Liver (tissue), 2 donors: ENCODE results near the gene CDCA8.

ENCODE experiments used
- GABPA ChIP-seq, 2 donors: IDR thresholded peaks in 1 of 2; conservative IDR thresholded peaks in 1 of 2; 2 replicates each; pipeline ENCODE4 v1.6.1; 2016; ENCODE audit warnings: antibody characterized with exemption in 2 of 2, mild to moderate bottlenecking in 1 of 2, moderate library complexity in 1 of 2
- TF ChIP-seq, protein P1 (sequence below): IDR thresholded peaks from 2 replicates; pipeline ENCODE4 v1.6.1; 2016; ENCODE audit warnings: antibody characterized with exemption
- TF ChIP-seq, protein P2 (sequence below): IDR thresholded peaks from 2 replicates; pipeline ENCODE4 v1.6.1; 2016; ENCODE audit warnings: antibody characterized with exemption, mild to moderate bottlenecking
- TF ChIP-seq, protein P3 (sequence below): IDR thresholded peaks from 2 replicates; pipeline ENCODE4 v1.6.1; 2016; ENCODE audit warnings: antibody characterized with exemption
- donor health status: healthy.

DNA sequence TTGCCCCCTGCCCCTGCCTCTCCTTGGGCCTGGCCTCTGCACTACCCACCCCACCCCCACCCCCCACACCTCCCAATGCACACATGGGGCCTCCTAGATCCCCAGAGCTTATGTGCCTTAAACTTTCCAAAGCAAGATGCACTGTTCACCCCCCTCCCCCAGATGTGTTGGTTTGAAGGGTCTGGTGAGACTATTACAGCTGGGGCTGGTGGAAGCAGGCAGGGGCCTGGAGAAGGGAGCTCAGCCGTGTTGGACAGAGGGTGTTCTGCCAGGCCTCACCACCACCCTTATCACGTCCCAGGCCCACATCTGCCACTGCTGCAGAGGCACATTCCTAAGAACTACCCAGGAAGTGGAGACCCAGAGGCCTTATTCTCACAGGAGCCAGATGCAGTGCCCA, 39.3 kb upstream of the CDCA8 start:
- TF ChIP-seq, protein P1, sequence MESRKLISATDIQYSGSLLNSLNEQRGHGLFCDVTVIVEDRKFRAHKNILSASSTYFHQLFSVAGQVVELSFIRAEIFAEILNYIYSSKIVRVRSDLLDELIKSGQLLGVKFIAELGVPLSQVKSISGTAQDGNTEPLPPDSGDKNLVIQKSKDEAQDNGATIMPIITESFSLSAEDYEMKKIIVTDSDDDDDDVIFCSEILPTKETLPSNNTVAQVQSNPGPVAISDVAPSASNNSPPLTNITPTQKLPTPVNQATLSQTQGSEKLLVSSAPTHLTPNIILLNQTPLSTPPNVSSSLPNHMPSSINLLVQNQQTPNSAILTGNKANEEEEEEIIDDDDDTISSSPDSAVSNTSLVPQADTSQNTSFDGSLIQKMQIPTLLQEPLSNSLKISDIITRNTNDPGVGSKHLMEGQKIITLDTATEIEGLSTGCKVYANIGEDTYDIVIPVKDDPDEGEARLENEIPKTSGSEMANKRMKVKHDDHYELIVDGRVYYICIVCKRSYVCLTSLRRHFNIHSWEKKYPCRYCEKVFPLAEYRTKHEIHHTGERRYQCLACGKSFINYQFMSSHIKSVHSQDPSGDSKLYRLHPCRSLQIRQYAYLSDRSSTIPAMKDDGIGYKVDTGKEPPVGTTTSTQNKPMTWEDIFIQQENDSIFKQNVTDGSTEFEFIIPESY = no peak
- no peak for TF ChIP-seq GABPA (IDR thresholded peaks at IDR 0.05 in 1 of 2, conservative IDR thresholded peaks at IDR 0.05 in 1 of 2)
- TF ChIP-seq, protein P2, sequence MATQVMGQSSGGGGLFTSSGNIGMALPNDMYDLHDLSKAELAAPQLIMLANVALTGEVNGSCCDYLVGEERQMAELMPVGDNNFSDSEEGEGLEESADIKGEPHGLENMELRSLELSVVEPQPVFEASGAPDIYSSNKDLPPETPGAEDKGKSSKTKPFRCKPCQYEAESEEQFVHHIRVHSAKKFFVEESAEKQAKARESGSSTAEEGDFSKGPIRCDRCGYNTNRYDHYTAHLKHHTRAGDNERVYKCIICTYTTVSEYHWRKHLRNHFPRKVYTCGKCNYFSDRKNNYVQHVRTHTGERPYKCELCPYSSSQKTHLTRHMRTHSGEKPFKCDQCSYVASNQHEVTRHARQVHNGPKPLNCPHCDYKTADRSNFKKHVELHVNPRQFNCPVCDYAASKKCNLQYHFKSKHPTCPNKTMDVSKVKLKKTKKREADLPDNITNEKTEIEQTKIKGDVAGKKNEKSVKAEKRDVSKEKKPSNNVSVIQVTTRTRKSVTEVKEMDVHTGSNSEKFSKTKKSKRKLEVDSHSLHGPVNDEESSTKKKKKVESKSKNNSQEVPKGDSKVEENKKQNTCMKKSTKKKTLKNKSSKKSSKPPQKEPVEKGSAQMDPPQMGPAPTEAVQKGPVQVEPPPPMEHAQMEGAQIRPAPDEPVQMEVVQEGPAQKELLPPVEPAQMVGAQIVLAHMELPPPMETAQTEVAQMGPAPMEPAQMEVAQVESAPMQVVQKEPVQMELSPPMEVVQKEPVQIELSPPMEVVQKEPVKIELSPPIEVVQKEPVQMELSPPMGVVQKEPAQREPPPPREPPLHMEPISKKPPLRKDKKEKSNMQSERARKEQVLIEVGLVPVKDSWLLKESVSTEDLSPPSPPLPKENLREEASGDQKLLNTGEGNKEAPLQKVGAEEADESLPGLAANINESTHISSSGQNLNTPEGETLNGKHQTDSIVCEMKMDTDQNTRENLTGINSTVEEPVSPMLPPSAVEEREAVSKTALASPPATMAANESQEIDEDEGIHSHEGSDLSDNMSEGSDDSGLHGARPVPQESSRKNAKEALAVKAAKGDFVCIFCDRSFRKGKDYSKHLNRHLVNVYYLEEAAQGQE = no peak
- TF ChIP-seq, protein P3, sequence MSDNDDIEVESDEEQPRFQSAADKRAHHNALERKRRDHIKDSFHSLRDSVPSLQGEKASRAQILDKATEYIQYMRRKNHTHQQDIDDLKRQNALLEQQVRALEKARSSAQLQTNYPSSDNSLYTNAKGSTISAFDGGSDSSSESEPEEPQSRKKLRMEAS = no peak
